ENCODE measurements around the gene ALDH1B1.

Gene ALDH1B1

DNA sequence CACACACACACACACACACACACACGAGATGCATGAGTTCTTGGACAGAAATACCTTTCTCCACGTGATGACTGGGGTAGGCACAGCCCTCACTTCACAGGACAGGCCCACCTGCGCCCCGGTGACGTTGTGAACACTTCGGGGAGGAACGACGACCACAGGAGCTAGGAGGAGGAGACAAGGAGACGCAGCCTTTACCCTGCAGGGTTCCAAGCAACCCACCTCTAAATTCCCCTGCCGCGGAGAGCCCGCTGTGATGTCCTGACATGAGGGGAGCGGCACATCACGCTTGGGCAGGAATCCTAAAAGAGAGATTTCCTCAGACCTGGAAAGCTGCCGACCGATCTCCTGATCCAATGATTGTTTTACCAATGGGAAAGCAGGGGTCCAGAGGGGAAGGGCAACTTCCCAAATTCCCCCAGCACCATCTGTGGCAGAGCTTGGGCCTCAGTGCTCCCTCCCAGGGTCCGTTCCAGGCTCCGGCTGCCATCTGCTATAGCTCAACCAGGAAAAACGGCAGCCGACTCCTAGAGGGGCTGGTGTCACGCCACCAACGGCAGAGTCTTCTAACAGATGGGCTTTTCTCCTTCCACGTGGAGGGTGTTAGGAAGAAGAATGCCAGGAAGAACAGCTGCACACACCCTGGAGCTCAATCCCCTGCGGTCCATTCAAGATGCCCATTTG, 21.7 kb downstream of the ALDH1B1 start:
- H3K27me3 ChIP-seq (ENCODE audit: control insufficient read depth, insufficient read depth, low read length) = no peaks in the 10 kb centered on the region
- H3K9me3 ChIP-seq (ENCODE audit: control insufficient read depth, low read length) = no peaks in the 10 kb centered on the region
- H3K4me3 ChIP-seq (ENCODE audit: low read length) = no peak overlapping the region
- no peaks in the 10 kb centered on the region for H3K4me1 ChIP-seq (ENCODE audit: control insufficient read depth, insufficient read depth, low read length)
- H3K9ac ChIP-seq (ENCODE audit: low read length) = no peak overlapping the region
- no peaks in the 10 kb centered on the region for H3K36me3 ChIP-seq (ENCODE audit: control insufficient read depth, insufficient read depth, low read length)

DNA sequence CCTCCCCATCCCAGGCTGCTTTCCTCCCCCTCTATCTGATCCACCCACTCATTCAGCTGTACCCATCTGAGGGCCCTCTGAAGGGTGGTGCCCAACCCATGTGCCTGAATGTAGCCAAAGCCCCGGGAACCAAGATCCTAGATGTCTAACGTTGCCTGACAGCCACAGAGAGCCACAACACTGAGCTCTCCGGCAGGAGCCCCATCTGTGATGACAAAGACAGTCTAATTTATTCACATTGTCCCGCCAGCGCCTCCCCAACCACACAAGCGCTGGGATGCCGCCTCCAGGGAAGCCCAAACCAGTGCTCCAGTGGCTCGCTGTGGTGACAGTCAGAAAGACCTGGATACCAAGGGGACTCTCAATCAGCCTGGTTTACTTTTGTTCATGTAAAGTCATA, 23.4 kb downstream of the ALDH1B1 start:
- Histone ChIP-seq H3K4me1 (ENCODE audit: control insufficient read depth, insufficient read depth, low read length) (no peaks in the 10 kb centered on the region), H3K36me3 (ENCODE audit: control insufficient read depth, insufficient read depth, low read length) (no peaks in the 10 kb centered on the region), H3K9ac (ENCODE audit: low read length) (no peak overlapping the region), H3K27me3 (ENCODE audit: control insufficient read depth, insufficient read depth, low read length) (no peaks in the 10 kb centered on the region), H3K9me3 (ENCODE audit: control insufficient read depth, low read length) (no peaks in the 10 kb centered on the region), H3K4me3 (ENCODE audit: low read length) (no peak overlapping the region)

DNA sequence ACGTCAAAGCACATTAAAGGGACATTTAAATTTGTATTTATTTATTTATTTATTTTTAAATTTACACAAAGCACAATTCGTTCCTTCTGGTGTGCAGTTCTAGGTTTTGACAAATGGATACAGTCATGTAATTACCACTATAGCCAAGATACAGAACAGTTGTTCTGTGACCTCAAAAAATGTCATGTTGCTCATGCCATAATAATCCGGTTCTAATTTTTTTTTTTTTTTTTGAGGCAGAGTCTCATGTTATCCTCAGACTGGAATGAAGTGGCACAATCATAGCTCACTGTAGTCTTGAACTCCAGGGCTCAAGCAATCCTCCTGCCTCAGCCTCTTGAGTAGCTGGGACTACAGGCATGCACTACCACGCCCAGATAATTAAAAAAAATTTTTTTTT, 24.0 kb downstream of the ALDH1B1 start:
- Histone ChIP-seq H3K27me3 (ENCODE audit: control insufficient read depth, insufficient read depth, low read length) (no peaks in the 10 kb centered on the region), H3K4me1 (ENCODE audit: control insufficient read depth, insufficient read depth, low read length) (no peaks in the 10 kb centered on the region), H3K9ac (ENCODE audit: low read length) (no peak overlapping the region), H3K36me3 (ENCODE audit: control insufficient read depth, insufficient read depth, low read length) (no peaks in the 10 kb centered on the region), H3K4me3 (ENCODE audit: low read length) (no peak overlapping the region), H3K9me3 (ENCODE audit: control insufficient read depth, low read length) (no peaks in the 10 kb centered on the region)

DNA sequence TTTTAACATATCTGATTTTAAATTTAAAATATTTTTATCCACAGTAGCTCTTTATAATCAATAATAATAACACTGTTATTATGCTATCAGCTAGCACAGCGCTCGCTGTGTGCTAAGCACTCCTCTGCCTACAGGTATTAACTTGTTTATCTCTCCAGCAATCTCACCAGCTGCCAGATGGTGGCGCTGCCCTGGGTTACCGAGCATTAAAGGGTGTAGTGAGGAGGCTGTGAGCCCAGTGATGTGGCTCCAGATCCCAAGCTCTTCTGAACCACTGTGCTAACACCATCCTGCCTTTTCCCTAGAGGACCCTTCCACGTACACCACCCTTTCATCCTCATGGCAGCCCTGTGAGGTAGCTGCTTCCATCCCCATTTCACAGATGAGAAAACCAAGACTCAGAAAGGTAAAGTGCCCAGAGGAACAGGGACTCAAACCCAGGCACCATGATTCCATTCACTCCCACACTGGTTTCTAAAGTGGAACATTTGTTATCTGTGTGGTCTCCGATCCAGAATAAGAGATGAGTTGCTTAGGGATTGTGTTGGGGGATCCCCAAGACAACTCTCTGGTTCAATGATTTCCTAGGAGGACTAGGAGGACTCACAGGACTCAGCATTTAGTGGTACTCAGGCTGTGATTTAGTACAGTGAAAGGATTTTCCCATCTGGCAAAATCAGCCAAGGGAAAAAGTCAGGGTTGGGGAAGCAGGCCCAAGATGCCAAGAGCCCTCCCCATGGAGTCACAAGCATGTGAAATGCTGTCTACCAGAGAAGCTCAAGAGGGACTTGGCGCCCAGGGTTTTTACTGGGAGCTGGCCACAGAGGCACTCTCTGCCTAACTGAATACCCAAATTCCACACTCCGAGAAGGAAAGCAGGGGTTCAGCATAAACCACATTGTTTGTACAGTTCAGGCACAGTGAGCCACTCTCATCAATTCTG, 24.8 kb downstream of the ALDH1B1 start:
- Histone ChIP-seq H3K36me3 (ENCODE audit: control insufficient read depth, insufficient read depth, low read length) (no peaks in the 10 kb centered on the region), H3K4me3 (ENCODE audit: low read length) (no peak overlapping the region), H3K9me3 (ENCODE audit: control insufficient read depth, low read length) (no peaks in the 10 kb centered on the region), H3K9ac (ENCODE audit: low read length) (no peak overlapping the region), H3K4me1 (ENCODE audit: control insufficient read depth, insufficient read depth, low read length) (no peaks in the 10 kb centered on the region), H3K27me3 (ENCODE audit: control insufficient read depth, insufficient read depth, low read length) (peaks cover under 1% of the 10 kb centered on the region)

DNA sequence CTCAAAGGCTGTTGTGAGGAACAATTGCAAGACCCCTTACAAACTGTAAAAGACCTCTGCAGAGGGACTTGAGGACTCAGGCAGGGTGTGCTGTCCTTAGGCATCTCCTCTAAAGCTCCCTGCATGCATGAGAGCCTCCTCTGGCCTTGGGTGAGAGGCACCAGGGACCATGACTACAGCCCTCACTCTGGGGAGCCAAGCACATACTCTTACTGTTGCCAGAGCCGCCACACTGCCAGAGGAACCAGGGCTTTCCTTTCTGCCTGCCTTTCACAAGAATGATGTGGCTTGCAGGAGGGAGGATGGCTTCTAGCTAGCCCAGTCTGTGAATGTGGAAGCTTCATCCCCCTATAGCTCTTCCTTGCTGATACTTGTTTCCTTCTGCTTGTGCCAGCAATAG, 25.9 kb downstream of the ALDH1B1 start:
- Histone ChIP-seq H3K4me1 (ENCODE audit: control insufficient read depth, insufficient read depth, low read length) (no peaks in the 10 kb centered on the region), H3K9ac (ENCODE audit: low read length) (no peak overlapping the region), H3K27me3 (ENCODE audit: control insufficient read depth, insufficient read depth, low read length) (peaks cover 9% of the 10 kb centered on the region), H3K9me3 (ENCODE audit: control insufficient read depth, low read length) (no peaks in the 10 kb centered on the region), H3K4me3 (ENCODE audit: low read length) (no peak overlapping the region), H3K36me3 (ENCODE audit: control insufficient read depth, insufficient read depth, low read length) (no peaks in the 10 kb centered on the region)

DNA sequence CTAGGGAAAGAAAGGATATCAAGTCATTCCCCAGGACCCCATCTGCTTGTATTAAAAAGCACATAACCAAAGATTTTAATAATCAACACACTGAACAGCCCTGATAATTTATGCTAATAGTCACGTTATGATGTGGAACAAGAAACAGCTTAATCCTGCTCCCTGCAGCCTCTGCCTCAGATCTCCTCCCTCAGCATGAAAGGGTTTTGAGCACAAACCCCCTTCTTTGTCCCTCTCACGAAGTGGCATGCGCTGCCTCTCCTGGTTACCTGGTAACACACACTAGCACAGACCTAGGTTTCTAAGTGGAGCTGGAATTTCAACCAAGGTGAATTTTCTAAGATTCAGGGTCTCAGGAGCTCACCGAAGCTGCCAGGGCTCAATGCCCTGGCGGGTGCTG, 26.7 kb downstream of the ALDH1B1 start:
- H3K36me3 ChIP-seq (ENCODE audit: control insufficient read depth, insufficient read depth, low read length) = no peaks in the 10 kb centered on the region
- H3K4me1 ChIP-seq (ENCODE audit: control insufficient read depth, insufficient read depth, low read length) = no peaks in the 10 kb centered on the region
- H3K9ac ChIP-seq (ENCODE audit: low read length) = no peak overlapping the region
- H3K27me3 ChIP-seq (ENCODE audit: control insufficient read depth, insufficient read depth, low read length) = peaks cover 15% of the 10 kb centered on the region
- no peaks in the 10 kb centered on the region for H3K9me3 ChIP-seq (ENCODE audit: control insufficient read depth, low read length)
- no peak overlapping the region for H3K4me3 ChIP-seq (ENCODE audit: low read length)

DNA sequence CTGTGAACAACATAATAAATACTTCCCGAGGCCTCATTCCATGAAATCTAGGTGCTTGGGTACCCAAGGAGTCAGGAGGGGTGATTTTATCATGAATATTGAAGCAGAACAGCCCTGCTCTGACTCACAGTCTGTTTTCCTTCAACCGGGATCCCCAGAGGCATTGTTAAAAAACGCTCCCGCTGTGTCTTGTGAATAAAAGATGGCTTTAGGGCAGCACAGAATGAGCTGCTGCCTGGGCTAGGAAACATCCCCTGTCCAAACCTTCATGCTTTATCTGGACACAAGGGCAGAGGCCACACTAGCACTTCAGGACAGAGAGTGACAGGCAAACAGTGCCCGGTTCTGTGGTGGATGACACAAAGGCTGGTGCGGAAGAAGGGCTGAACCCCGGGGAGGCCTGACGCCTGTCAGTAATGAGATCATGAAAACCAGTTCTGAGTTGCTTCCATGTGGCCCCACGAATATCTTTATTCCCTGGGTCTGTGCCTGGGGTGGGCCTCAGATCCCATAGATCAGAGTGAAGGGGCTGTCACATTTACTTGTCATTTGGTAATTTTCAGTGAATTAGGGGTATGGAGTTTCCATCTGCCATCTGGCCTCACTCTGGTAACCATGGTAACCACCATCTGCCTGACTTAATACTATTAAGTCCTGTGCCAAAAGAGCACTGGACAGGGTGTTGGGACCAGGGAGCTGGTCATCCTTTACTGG, 29.2 kb downstream of the ALDH1B1 start:
- no peak overlapping the region for H3K4me3 ChIP-seq (ENCODE audit: low read length)
- H3K27me3 ChIP-seq (ENCODE audit: control insufficient read depth, insufficient read depth, low read length) = peaks cover 27% of the 10 kb centered on the region
- H3K4me1 ChIP-seq (ENCODE audit: control insufficient read depth, insufficient read depth, low read length) = no peaks in the 10 kb centered on the region
- H3K36me3 ChIP-seq (ENCODE audit: control insufficient read depth, insufficient read depth, low read length) = no peaks in the 10 kb centered on the region
- no peak overlapping the region for H3K9ac ChIP-seq (ENCODE audit: low read length)
- no peaks in the 10 kb centered on the region for H3K9me3 ChIP-seq (ENCODE audit: control insufficient read depth, low read length)

DNA sequence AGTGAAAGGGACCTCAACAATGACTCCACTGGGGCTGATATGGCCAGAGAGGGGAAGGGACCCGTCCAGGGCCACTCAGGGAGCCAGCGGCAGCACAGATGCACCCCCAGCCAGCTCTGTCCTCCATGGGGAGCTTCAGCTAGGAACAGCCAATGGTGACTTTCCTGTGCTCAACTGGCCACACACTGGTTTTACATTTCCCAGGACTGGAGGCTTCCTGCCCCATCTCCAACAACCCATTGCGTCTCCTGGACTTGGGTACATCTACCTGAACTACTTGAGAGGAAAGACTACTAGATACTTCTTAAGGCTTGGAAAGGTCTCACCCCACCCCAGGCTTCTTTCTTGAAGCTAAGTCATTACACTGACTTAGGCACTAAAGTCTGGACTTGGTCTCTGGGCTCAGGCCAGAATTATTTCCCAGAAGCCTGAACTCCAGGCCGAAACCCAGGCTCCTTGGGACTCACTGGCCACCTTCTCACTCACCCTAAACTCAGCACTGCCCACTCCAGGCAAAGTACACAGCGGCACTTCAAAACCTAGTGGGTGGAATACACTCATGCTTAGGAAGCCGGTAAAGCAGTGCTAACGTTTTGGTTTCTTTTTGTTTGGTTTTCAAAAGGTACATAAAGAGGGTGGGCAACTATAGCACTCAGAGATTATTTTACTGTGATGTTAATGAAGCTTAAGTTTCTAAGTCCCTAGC, 30.2 kb downstream of the ALDH1B1 start:
- Histone ChIP-seq H3K36me3 (ENCODE audit: control insufficient read depth, insufficient read depth, low read length) (no peaks in the 10 kb centered on the region), H3K4me1 (ENCODE audit: control insufficient read depth, insufficient read depth, low read length) (no peaks in the 10 kb centered on the region), H3K4me3 (ENCODE audit: low read length) (no peak overlapping the region), H3K9ac (ENCODE audit: low read length) (no peak overlapping the region), H3K27me3 (ENCODE audit: control insufficient read depth, insufficient read depth, low read length) (peaks cover 27% of the 10 kb centered on the region), H3K9me3 (ENCODE audit: control insufficient read depth, low read length) (no peaks in the 10 kb centered on the region)

DNA sequence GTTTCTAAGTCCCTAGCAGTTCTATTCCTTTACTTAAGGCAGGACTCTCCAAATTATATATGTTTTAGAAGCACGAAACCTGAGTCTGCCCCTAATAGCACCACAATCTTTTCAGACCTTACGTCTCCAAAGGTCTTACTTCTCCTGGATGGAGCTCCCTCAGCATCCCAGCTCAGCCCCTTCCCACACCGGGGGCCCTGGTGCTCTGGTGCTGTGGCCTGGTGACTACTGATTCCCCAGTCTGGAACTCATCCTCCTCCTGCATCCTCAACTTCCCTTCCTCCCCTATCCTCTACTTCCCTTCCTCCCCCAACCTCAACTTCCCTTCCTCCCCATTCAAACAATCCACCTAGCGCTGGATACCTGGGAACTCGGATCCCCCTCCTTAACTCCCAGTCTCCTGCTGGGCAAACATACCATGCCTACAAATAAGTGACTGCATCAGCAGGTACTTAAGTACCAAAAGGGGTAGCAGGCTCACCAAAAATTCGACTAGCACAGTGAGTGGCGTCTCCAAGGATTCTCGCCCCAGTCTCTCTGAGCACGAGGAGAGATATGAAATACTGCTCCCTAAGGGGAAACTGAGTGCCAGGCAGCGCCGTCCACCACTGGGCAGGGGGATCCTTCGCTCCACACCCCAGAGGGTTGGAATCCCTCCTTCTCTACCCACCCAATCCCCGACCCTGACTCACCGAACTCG, 30.9 kb downstream of the ALDH1B1 start:
- Histone ChIP-seq H3K27me3 (ENCODE audit: control insufficient read depth, insufficient read depth, low read length) (peaks cover 31% of the 10 kb centered on the region), H3K9me3 (ENCODE audit: control insufficient read depth, low read length) (no peaks in the 10 kb centered on the region), H3K4me1 (ENCODE audit: control insufficient read depth, insufficient read depth, low read length) (no peaks in the 10 kb centered on the region), H3K4me3 (ENCODE audit: low read length) (no peak overlapping the region), H3K9ac (ENCODE audit: low read length) (no peak overlapping the region), H3K36me3 (ENCODE audit: control insufficient read depth, insufficient read depth, low read length) (no peaks in the 10 kb centered on the region)

DNA sequence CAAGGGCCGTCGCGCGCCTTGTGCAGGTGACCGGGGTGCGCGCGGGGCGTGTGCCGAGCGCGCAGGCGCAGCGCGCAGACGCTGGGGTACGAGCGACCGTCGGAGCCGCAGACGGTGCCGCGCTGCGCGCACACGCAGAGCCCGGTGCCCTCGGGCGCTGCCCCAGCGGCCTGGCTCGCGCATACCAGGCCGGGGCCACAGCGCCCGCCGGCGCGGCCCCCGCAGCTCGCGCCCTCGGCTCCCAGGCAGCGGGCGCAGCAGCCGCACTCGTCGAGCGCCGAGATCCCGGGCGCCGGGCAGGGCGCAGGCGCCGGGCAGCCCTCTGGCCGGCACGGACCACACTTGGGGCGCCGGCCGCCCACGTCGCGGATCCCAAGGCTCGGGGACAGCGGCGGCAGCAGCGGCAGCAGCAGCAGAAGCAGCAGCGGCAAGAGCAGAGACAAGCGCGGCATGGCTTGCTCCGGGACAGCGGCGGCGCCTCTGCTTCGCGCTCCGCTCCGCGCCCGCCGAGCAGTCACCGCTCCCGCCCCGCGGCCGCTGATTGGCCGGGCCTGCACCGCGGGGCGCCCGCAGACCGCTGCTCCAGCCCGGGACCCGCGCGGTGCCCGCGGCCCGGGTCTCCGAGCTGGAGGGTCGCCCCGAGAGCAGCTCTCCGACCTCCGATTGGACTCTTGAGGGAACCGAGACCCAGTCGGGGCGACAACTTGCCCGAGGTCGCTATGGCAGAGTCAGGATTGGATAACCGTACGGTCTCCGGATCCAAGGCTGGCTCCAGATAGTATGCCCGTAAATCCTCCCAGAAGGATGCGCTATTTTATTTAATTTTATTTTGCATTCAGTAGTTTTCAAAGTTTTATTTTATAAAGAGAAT, 31.7 kb downstream of the ALDH1B1 start, which contains the start of gene IGFBPL1:
IGFBPL1 (minus strand) TSS at position 482 of the 871 bp plus-strand sequence; CDS start at position 452, 30 bp downstream.
- Histone ChIP-seq H3K9me3 (ENCODE audit: control insufficient read depth, low read length) (no peaks in the 10 kb centered on the region), H3K27me3 (ENCODE audit: control insufficient read depth, insufficient read depth, low read length) (peaks cover 31% of the 10 kb centered on the region)

More for the DNA sequence above, 31.7 kb downstream of the ALDH1B1 start, which contains the start of gene IGFBPL1:
- Histone ChIP-seq H3K36me3 (ENCODE audit: control insufficient read depth, insufficient read depth, low read length) (no peaks in the 10 kb centered on the region), H3K9ac (ENCODE audit: low read length) (no peak within 1 kb of the TSS), H3K4me1 (ENCODE audit: control insufficient read depth, insufficient read depth, low read length) (no peaks in the 10 kb centered on the region), H3K4me3 (ENCODE audit: low read length) (no peak within 1 kb of the TSS)

Measured in mucosa of stomach (tissue), 1 donor.